Measurements from ENCODE around the gene PDE4D. TPM values are rescaled to one million over a fixed set of nuclear protein-coding genes. Genes with fewer than 3 reads are reported as not detected.

Gene PDE4D
- polyA plus RNA-seq, 4 donors: 17.5 to 31.9 (median 22.8) TPM

DNA sequence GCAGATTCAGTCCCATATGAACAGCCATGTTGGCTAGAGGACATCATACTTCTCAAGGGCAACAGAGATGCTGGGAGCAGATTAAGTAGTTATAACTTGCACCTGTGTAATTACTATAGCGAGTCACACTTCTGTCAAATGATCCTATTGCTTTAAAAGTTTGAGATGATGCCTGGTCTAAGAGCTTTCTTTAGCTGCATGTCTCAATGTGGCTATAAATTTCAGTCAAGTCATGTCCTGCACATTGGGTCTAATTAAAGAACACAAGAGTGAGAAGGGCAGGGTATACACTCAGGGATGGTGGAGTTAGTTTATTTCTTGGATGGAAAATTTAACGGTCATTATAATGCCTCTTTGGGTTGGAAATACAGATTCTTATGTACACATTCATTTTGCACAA is 753.4 kb downstream of the PDE4D start:
- DNase-seq (ENCODE audit: low read depth in 4 of 4, low spot score in 3 of 4): no peak

DNA sequence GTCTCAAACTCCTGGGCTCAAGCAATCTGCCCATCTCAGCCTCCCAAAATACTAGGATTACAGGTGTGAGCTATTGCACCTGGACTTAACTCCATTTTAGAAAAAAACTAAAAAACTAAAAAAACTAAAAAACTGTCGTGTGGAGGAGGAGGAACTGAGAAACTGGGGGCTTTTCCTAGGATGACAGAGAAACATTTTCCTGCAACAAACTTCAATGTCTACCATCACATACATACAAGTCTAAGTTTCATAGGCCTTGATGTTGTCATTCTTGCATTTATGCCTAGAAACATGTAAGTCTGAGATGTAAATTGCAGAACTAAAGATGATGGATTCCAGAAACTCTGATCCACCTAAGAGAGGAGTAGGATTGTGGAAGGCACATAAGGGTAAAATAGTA is 753.8 kb downstream of the PDE4D start:
- no peak for DNase-seq (ENCODE audit: low read depth in 4 of 4, low spot score in 3 of 4)

DNA sequence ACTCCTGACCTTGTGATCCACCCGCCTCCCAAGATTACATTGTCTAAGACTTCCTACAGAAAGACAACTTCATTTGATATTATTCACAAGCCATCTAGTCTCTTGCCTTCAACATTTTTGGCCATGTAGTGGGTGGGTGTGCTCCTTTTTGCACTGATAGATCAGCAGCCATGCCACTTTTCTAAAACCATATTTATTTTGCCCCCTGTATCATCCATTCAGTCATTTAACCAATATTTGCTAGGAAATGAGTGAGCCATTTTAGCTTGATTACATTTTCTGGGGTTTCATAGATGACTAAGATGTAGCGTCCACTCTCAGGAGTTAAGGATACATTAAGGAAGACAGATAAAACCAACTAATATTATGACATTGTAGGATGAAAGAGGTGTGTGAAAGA is 755.0 kb downstream of the PDE4D start:
- DNase-seq (ENCODE audit: low read depth in 4 of 4, low spot score in 3 of 4): no peak

GRCh38 chr5:59137846-59138245 is 755.7 kb downstream of the PDE4D start:
- DNase-seq (ENCODE audit: low read depth in 4 of 4, low spot score in 3 of 4): no peak

GRCh38 chr5:59136549-59136948 is 757.0 kb downstream of the PDE4D start:
- no peak for DNase-seq (ENCODE audit: low read depth in 4 of 4, low spot score in 3 of 4)

GRCh38 chr5:59134471-59135163 is 758.9 kb downstream of the PDE4D start:
- no peak for DNase-seq (ENCODE audit: low read depth in 4 of 4, low spot score in 3 of 4)

DNA sequence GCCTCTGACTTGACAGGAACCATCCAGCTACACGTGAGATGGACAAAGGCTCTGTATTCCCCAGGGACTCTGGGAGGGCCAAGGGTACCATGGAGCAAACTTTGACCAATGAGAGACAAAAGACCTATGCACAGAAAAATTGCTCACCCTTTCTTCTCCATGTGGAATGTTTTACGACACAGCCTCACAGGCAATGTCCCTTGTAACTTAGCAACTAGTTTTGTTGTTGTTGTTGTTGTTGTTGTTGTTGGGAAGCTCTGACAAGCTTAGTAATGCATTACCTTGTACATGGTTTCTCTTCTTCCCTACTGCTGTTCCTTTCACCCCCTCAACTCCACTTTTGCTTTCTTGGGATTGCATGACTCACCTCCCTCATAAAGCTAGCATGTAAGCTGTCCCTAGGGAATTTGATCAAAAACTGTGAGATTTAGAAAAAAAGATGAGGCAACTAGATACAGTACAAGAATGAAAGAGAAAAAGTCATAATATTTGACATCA is 759.7 kb downstream of the PDE4D start:
- no peak for DNase-seq (ENCODE audit: low read depth in 4 of 4, low spot score in 3 of 4)

DNA sequence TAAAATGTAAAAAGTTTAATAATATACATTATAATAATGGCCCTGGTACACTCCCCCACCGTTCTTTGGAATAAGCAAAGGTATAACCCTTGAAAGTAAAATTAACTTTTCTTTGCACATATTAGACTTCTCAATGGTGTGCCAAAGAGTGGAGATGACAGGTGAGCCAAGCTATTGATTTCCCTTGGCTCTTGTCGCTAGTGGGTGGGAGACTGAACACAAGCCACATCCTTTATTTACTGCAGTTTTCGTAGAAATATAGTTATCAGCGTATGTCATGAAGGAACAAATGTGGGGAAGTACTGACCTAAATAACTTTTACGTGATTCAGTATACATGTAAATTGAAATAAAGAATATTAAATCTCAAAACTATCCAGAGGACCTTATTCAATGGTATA is 761.4 kb downstream of the PDE4D start:
- DNase-seq (ENCODE audit: low read depth in 4 of 4, low spot score in 3 of 4): no peak

DNA sequence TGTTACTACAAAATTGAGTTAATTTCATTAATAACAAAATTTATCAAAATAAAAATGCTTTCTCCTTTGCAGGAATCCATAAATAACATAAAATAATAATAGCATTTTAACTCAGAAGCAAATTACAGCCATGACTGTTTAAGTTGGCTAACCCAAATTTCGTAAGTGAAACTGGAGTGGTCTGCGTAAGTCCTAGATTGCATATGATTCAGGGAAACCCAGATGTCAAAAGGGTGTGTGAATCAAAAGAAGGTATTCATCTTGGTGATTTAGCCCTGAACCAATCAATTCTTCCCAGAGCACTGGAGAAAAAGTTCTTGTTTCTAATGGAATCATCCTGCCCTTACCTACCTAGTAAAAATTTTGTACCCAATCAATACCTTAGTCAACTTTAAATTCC is 763.1 kb downstream of the PDE4D start:
- DNase-seq (ENCODE audit: low read depth in 4 of 4, low spot score in 3 of 4): no peak

GRCh38 chr5:59128646-59129290 is 764.8 kb downstream of the PDE4D start:
- no peak for DNase-seq (ENCODE audit: low read depth in 4 of 4, low spot score in 3 of 4)

- DNase-seq (ENCODE audit: low read depth in 4 of 4, low spot score in 3 of 4): no peak
Observed at GRCh38 chr5:59126708-59127573, 766.6 kb downstream of the PDE4D start.

DNA sequence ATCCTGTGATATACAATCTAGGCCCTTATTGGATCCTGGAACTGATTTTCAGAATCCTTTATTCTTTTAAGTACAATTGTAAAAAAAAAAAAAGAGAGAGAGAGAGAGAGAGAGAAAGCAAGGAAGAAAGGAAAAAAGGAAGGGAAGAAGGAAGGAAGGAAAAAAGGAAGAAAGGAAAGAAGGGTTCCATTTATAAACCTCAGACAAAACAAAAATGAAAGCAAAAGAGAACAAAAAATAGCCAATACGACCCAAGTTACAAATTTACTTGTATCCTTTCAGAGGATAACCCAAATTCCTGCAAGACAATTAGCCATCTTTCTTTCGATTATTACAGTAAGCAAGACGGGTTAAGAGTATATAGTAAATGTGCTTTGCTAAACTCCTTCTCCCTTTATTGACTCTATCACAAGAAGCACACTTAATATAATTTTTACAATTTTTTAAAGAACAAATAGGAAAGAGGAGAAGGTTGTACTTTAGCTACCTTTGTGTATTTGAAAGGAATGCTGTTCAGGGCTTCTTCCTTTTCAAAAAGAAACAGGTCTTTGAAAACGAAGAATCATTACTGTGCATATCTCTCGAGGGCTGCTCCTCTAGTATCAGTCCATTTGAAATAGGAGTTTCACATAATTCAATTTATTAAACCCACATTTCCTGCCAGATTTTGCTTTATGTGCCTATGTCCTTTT is 767.4 kb downstream of the PDE4D start:
- no peak for DNase-seq (ENCODE audit: low read depth in 4 of 4, low spot score in 3 of 4)

DNA sequence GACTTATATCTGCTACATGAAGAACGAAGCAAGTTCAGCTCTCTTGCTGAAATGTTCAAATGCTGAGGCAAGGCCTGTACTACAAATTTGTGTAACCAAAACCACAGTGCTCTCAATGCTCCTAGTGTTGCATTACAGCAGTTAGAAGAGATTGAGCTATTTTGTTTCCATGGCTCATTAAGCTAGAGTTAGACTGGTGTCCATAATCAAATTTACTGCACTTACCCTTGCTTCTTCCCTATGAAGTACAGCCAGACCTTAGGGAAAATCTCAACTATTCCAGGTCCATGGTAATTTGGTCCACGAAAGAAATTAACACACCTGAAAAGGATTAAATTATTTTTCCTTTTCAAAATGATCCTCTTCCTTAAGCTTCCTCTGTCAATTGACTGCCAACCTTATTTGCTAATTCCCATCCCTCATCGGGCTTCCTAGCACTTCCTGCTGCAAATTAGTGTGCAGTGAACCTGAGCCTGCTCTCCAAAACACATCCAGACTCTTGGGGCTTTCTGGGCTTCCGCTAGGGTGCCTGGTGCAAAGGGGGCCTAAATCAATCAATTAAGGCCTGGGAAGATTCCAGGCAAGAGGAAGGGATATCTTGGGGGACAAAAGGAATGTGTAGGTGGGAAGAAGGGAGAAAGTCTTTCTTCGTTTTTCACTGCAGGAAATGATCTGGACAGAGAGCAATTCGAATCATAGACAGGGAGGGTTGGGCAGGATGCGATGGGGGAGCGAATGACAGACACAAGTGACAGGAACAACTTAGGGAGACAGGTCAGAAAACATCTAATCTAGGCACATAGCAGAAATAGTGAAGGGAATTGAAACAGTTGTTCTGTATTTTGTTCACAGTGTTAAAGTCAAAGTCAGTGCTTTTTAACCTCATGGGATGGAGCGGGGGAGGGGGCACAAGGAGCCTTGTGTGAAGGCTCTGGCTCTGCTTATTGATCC is 768.2 kb downstream of the PDE4D start:
- DNase-seq (ENCODE audit: low read depth in 4 of 4, low spot score in 3 of 4): peak in 2 of 4 donors; percentile 22 to 41

- peak in 1 of 4 donors; percentile 56 for DNase-seq (ENCODE audit: low read depth in 4 of 4, low spot score in 3 of 4)
Observed at GRCh38 chr5:59123595-59124561, 769.6 kb downstream of the PDE4D start.

- no peak for DNase-seq (ENCODE audit: low read depth in 4 of 4, low spot score in 3 of 4)
Observed at GRCh38 chr5:59119480-59119879, 774.0 kb downstream of the PDE4D start.

GRCh38 chr5:59117320-59117719 is 776.2 kb downstream of the PDE4D start:
- DNase-seq (ENCODE audit: low read depth in 4 of 4, low spot score in 3 of 4): no peak

DNA sequence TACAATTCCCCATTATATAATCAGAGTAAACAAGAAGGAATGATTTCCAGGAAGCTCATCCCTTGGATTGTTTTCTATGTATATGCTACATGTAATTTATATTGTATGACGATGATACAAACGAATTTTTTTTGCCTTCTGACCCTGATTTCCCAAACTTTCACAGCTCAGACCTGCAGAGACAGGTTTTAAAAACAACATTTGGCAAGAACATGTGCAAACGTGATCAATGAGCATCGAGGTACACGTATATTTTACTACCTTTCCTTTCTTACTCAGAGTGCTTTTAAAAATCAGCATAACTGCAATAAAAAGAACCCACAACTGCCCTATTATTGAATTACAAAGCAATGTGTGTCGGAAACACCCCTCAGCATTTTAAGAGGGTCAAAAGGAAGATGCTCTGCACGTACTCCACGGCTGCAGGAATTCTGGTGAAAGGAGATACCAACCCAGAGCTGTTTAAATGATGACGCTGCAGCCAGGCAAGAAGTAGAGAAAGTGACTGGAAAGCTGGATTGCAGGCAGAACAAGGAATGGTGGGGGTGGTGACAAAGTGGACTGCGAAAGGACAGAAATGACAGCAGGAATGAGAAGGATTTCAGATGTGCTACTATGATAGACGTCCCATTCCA is 777.2 kb downstream of the PDE4D start:
- DNase-seq (ENCODE audit: low read depth in 4 of 4, low spot score in 3 of 4): no peak

GRCh38 chr5:59115345-59115744 is 778.2 kb downstream of the PDE4D start:
- no peak for DNase-seq (ENCODE audit: low read depth in 4 of 4, low spot score in 3 of 4)

Measured in left renal pelvis (tissue), 4 donors.